Breast epithelium (tissue), 3 donors: ENCODE measurements around the gene ULK4.

Experiments used
- POLR2AphosphoS5 ChIP-seq, 3 donors: sonication (generic); formaldehyde crosslinking; IDR thresholded peaks; one replicate each; pipeline ENCODE4 v1.6.1; 2017; ENCODE audit warnings: antibody characterized with exemption in 3 of 3
- TF ChIP-seq, protein P1 (sequence below), 3 donors: fragments of 450-650 bp; IDR thresholded peaks; one replicate each; pipeline ENCODE4 v1.5.1; 2016 to 2017; ENCODE audit warnings: antibody characterized with exemption in 3 of 3, mild to moderate bottlenecking in 3 of 3, moderate library complexity in 3 of 3

DNA sequence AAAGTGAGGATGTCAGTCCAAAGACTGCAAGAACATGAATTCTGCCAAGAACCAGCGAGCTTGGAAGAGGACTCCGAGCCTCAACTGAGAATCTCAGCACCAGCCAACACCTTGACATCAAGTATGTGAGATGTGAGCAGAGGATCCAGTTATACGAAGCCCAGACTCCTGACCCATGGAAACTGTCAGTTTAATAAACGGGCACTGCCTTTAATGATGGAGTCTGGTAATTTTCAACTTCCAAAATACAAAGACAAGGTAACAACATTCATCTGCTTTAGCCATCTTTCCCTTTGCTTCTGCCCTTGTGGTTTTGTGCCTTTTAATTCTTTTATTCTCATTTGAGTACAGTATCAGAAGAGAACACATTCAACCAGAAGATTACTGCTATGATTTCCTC, 211.9 kb downstream of the ULK4 start:
- TF ChIP-seq, protein P1, sequence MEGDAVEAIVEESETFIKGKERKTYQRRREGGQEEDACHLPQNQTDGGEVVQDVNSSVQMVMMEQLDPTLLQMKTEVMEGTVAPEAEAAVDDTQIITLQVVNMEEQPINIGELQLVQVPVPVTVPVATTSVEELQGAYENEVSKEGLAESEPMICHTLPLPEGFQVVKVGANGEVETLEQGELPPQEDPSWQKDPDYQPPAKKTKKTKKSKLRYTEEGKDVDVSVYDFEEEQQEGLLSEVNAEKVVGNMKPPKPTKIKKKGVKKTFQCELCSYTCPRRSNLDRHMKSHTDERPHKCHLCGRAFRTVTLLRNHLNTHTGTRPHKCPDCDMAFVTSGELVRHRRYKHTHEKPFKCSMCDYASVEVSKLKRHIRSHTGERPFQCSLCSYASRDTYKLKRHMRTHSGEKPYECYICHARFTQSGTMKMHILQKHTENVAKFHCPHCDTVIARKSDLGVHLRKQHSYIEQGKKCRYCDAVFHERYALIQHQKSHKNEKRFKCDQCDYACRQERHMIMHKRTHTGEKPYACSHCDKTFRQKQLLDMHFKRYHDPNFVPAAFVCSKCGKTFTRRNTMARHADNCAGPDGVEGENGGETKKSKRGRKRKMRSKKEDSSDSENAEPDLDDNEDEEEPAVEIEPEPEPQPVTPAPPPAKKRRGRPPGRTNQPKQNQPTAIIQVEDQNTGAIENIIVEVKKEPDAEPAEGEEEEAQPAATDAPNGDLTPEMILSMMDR (IDR thresholded peaks at IDR 0.05): no peak
- TF ChIP-seq POLR2AphosphoS5 (IDR thresholded peaks at IDR 0.05): no peak
